Omental fat pad (tissue), 4 donors: ENCODE results near the gene ZDHHC24. TPM values are rescaled to one million over a fixed set of nuclear protein-coding genes. Genes with fewer than 3 reads are reported as not detected.

Experiments used
- ATAC-seq: fragments of 150-250 bp; one replicate; pipeline ENCODE4 v1.9.1; 2016; ENCODE audit warnings: mild to moderate bottlenecking, moderate library complexity; ENCODE audit not compliant: low FRiP score
- DNase-seq: peaks from one replicate; pipeline ENCODE4 v3.0.0-alpha.2; 2019; ENCODE audit warnings: low spot score
- total RNA-seq, 4 donors: library from RNA; depleted of rRNA; stranded (reverse); fragments of >200 nt; gene quantifications; one replicate each; pipeline ENCODE4 v1.1.0, GENCODE V29; 2016
- TF ChIP-seq, protein P1 (sequence below), 3 donors: fragments of 450-650 bp; IDR thresholded peaks; one replicate each; pipeline ENCODE4 v1.5.1; 2016 to 2017; ENCODE audit warnings: antibody characterized with exemption in 3 of 3, mild to moderate bottlenecking in 3 of 3, moderate library complexity in 2 of 3

ZDHHC24 gene
- total RNA-seq, 4 donors from 2014 or later, result 12.1 to 18.7 (median 13.0) TPM

DNA sequence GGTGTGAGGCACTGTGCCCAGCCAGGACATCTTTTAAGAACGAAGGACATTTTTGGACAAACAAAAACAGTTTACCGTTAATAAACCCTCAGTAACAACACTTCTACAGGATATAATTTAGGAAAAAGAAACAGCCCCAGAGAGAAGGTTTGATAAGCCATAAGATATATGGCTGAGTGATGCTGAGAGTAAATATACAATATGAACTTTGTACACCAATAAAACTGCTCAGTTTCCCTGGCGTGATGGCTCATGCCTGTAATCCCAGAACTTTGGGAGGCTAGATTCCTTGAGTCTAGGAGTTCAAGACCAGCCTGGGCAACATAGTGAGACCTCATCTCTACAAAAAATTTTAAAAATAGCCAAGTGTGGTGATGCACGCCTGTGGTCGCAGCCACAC lies 47.3 kb downstream of the ZDHHC24 start:
- no peak for ATAC-seq
- TF ChIP-seq, protein P1, sequence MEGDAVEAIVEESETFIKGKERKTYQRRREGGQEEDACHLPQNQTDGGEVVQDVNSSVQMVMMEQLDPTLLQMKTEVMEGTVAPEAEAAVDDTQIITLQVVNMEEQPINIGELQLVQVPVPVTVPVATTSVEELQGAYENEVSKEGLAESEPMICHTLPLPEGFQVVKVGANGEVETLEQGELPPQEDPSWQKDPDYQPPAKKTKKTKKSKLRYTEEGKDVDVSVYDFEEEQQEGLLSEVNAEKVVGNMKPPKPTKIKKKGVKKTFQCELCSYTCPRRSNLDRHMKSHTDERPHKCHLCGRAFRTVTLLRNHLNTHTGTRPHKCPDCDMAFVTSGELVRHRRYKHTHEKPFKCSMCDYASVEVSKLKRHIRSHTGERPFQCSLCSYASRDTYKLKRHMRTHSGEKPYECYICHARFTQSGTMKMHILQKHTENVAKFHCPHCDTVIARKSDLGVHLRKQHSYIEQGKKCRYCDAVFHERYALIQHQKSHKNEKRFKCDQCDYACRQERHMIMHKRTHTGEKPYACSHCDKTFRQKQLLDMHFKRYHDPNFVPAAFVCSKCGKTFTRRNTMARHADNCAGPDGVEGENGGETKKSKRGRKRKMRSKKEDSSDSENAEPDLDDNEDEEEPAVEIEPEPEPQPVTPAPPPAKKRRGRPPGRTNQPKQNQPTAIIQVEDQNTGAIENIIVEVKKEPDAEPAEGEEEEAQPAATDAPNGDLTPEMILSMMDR (IDR thresholded peaks at IDR 0.05), result no peak
- DNase-seq, result no peak

DNA sequence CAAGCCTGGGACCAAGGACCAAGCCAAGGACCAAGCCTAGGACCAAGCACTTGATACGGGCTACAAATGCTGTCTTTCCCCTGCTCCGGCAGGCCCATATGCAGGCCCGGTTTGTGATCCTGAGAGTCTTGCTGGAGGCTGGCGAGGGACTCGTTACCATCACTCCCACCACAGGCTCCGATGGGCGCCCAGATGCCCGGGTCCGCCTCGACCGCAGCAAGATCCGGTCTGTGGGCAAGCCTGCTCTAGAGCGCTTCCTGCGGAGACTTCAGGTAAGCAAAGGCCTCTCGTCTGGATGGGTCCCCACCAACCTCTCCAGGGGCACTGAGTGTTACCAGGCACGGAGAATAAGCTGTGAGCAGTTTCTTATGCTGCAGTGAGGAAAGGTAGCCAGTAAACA lies 48.6 kb downstream of the ZDHHC24 start:
- DNase-seq (no peak), ATAC-seq (no peak)
- TF ChIP-seq, protein P1 (IDR thresholded peaks at IDR 0.05), result no peak

DNA sequence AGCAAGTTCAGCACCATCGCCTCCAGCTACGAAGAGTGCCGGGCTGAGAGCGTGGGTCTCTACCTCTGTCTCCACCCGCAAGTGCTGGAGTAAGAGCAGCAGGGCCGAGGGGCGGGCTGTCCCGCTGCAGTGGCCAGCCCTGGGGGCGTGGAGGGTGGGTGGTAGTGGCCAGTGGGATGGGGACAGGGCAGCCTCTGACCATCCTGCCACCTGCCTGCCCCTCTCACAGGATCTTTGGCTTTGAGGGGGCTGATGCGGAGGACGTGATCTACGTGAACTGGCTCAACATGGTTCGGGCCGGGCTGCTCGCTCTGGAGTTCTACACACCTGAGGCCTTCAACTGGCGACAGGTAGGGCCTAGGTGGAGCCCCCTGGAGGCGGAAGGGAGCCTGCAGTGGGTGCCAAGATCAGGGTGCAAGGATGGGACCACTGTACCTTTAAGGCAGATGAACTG lies 50.4 kb downstream of the ZDHHC24 start:
- TF ChIP-seq, protein P1 (IDR thresholded peaks at IDR 0.05), result no peak
- no peak for ATAC-seq
- no peak for DNase-seq

DNA sequence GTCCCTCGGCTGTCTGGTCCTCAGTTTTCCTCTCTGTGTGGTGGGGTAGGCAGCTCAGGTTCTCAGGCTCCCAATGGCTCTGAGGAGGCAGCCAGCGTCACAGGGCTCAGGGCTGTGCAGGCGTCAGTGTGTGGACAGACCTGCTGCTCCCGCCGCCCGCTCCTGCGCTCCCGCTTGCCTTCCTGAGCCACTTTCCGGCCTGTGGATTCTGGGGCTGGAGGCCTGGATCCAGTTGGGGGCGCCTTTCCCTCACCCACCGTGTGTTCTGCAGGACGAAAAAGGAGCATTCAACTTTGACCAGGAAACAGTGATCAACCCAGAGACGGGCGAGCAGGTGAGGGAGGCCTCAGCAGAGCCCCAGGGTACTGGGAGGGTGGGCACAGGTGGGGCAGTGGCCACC lies 50.9 kb downstream of the ZDHHC24 start:
- ATAC-seq, result no peak
- DNase-seq, result no peak
- TF ChIP-seq, protein P1 (IDR thresholded peaks at IDR 0.05), result no peak

DNA sequence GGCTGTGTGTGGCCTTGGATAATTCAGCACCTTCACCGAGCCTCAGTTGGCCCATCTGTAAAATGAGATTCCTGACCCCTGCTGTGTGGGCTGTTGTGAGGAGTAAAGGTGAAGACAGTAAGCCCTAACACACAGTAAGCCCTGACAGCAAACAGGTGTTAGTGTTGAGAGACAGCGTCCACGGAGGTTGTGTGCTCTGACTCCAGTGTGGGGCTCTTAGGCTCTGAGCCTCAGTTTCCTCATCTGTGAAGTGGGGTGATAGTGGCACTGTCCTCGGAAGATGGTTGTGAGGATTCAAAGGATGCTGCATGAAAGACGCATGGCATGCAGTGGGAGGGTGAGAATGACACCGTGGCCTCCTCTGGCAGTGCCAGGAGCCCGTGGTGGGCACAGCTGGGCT lies 51.4 kb downstream of the ZDHHC24 start:
- TF ChIP-seq, protein P1 (IDR thresholded peaks at IDR 0.05), result no peak
- no peak for DNase-seq

DNA sequence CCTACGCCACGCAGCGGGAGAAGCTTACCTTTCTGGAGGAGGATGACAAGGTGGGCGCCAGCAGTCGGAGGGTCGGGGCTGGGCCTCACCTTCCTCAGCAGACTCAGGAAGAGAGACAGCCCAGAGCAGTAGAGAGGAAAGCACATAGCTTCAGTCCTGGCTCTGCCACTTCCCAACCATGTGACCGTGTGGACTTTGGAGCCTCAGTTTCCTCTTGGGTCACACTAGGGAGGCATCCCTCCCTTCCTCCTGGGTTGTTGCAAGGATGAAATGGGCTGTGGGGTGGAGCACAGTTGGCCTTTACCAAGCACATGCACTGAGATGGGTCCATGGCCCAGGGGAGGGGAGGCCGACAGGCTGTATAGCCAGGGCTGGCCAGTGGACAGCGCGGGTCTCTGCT lies 52.7 kb downstream of the ZDHHC24 start:
- no peak for ATAC-seq
- DNase-seq, result no peak

More for the DNA sequence above, 51.4 kb downstream of the ZDHHC24 start:
- no peak for ATAC-seq

More for the DNA sequence above, 52.7 kb downstream of the ZDHHC24 start:
- TF ChIP-seq, protein P1 (IDR thresholded peaks at IDR 0.05), result no peak
